GM12865 (cell line): ENCODE results near the gene DEPDC5.

Source experiments
- DNase-seq: peaks from one replicate; pipeline ENCODE4 v3.0.0; 2010; ENCODE audit warnings: low read depth
- H3K4me3 ChIP-seq: 2 replicates; pipeline ENCODE4 v1.5.1; 2011; ENCODE audit warnings: mild to moderate bottlenecking, low read depth, low read length, control low read depth
- TF ChIP-seq, protein P1 (sequence below): IDR thresholded peaks from 2 replicates; pipeline ENCODE4 v1.5.1; 2011; ENCODE audit warnings: low read length, control low read depth, low read depth, inconsistent platforms; ENCODE audit not compliant: insufficient read depth; ENCODE audit errors: missing control alignments

DEPDC5 gene

GRCh38 chr22:31922534-31922933 is 168.7 kb downstream of the DEPDC5 start:
- TF ChIP-seq, protein P1, sequence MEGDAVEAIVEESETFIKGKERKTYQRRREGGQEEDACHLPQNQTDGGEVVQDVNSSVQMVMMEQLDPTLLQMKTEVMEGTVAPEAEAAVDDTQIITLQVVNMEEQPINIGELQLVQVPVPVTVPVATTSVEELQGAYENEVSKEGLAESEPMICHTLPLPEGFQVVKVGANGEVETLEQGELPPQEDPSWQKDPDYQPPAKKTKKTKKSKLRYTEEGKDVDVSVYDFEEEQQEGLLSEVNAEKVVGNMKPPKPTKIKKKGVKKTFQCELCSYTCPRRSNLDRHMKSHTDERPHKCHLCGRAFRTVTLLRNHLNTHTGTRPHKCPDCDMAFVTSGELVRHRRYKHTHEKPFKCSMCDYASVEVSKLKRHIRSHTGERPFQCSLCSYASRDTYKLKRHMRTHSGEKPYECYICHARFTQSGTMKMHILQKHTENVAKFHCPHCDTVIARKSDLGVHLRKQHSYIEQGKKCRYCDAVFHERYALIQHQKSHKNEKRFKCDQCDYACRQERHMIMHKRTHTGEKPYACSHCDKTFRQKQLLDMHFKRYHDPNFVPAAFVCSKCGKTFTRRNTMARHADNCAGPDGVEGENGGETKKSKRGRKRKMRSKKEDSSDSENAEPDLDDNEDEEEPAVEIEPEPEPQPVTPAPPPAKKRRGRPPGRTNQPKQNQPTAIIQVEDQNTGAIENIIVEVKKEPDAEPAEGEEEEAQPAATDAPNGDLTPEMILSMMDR = no peak
- no peak for DNase-seq

DNA sequence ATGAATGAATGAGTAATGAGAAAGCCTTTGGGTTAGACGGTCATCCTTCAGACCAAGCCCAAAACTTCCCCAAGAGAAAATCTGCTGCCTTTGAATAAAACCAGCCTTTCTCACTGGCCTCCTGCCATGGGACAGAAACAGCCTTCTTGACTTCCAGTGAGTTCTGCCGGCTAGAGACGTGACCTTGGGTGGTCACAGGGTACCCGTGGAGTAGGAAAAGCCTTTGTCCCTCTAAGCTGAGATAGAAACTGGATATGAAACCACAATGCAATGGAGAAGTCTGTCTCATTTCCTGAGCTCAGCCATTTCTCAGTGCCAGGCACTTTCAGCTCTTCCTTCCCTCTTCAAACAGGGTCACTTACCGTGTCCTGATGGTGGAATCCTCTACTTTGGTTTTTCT is 169.3 kb downstream of the DEPDC5 start:
- H3K4me3 ChIP-seq = no peak overlapping the region
- TF ChIP-seq, protein P1 = no peak
- no peak for DNase-seq

More at GRCh38 chr22:31922534-31922933, 168.7 kb downstream of the DEPDC5 start:
- H3K4me3 ChIP-seq = no peak overlapping the region

GRCh38 chr22:31923747-31924146 is 169.9 kb downstream of the DEPDC5 start:
- TF ChIP-seq, protein P1 = no peak
- no peak overlapping the region for H3K4me3 ChIP-seq
- no peak for DNase-seq

GRCh38 chr22:31925056-31925455 is 171.2 kb downstream of the DEPDC5 start:
- no peak overlapping the region for H3K4me3 ChIP-seq
- TF ChIP-seq, protein P1 = no peak

DNA sequence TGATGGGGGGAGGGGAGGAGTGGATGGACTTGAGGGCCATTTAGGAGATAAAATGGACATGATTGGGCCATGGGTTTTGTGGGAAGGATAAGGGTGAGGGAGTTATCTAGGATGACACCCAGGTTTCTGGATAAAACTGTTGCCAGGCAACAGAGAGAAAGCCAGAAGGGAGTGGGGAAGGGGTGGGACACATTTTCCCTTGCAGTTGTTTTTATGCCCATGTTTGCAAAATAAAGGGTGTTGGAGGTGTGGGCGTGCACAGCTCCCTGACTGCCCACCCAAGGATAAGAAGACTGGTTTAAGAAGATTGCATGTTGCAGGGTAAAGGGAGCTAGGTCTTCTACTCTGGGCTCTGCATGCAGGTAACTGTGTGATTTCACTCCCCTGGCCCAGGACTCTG is 172.2 kb downstream of the DEPDC5 start:
- TF ChIP-seq, protein P1 = no peak
- no peak overlapping the region for H3K4me3 ChIP-seq
- DNase-seq = no peak

More at GRCh38 chr22:31925056-31925455, 171.2 kb downstream of the DEPDC5 start:
- DNase-seq = no peak

DNA sequence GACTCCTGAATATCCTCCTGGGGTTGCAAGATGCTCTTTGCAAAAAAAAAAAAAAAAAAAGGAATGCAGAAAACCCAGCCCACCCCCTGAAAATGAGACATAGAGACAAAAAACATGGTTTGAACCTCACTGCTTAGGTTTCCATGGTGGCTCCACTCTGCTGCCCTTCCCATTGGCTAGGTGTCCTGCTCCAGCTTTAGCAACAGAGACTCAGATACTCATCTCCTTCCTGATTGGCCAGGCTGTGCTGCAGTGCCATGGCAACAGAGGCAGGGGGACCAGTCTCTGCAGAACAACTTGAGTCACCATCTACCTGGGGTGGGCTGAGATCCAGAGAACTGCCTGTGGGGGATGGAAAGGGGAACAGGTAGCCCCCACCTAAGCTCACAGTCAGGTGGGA is 173.2 kb downstream of the DEPDC5 start:
- no peak overlapping the region for H3K4me3 ChIP-seq
- TF ChIP-seq, protein P1 = no peak
- peak; percentile 27 for DNase-seq

DNA sequence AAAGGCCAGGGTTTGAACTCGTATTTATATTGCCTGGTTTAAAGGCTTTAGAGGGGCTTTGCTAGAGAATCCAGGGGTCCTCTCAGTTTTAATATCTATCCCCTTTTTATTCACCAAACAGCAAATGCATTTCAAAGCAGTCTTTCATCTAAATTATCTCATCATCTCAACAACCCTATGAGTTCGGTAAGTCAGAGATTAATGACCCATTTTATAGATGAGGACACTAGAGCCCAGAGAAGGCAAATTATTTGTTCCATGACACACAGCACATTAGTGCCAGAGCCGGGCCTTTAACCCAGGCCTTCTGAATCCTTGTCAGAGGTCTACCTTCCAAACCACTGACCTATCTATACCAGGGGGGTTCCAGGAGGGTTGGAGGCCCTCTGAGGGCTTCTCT is 173.7 kb downstream of the DEPDC5 start:
- no peak for DNase-seq
- no peak overlapping the region for H3K4me3 ChIP-seq
- TF ChIP-seq, protein P1 = no peak
